ENCODE data around the gene SCFD2.

Gene SCFD2

DNA sequence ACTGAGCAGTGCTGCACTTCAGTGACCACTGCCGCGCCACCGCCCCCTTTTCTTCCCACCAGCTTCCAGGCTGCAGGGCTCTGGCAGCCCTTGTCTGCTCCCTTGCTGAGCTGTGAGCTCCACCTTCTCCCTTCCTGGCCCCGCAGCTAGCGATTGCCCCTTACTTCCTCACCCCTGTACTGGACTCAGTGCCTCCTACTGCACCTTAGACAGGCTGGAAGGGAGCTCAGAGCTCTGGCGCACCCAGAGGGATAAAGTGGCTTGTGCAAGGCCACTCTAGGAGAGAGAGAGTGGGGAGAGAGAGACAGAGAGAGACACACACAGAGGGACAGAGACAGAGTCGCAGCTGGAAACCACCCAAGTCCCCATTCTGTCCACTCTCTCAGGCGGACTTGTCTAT, 497.7 kb downstream of the SCFD2 start:
- no peak for DNase-seq

DNA sequence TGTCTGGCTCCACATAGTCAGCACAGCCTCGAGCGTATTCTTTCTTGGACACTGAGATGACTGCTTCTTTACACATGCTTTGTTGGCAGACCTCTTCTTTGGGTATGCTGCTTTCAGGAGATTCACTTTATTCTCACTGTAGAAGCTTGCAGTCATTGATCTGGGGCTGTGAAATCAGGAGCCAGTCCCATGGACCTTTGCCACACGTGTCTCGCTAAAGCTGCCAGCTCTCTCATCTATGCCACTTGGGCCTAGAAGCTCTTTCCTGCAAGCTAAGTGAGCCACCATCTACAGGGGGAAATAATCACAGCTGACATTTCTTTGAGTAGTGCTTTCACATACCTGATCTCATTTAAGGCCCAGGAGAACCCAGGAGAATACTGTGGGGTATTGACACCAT, 498.7 kb downstream of the SCFD2 start:
- no peak for DNase-seq

GRCh38 chr4:52866734-52867133, 499.1 kb downstream of the SCFD2 start:
- DNase-seq, result no peak

GRCh38 chr4:52865300-52865699, 500.6 kb downstream of the SCFD2 start:
- no peak for DNase-seq

- DNase-seq, result peak; percentile 36 to 92
Measured at GRCh38 chr4:52864793-52865192, 501.1 kb downstream of the SCFD2 start.

DNA sequence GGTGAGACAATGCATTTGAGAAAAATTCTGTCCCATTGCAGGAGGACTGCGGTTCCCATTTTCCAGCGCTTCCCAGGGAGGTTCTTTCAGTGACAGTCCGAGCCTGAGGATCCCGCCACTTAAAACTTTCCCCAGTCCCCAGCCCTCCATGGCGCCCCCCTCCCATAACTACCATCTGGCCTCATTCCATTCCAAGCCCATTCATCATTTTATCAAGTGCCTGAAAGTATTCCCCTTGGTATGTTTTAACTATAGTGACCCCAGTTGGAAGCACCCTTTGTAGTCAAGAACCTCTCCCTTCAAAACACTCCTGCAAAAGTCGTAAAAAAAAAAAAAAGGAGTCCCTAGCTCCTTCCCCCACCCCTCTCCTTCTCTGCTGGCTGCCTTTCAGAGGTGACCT, 502.5 kb downstream of the SCFD2 start:
- DNase-seq, result no peak

- peak in 1 of 2 experiments; percentile 15 for DNase-seq
Measured at GRCh38 chr4:52862639-52863161, 503.2 kb downstream of the SCFD2 start.

DNA sequence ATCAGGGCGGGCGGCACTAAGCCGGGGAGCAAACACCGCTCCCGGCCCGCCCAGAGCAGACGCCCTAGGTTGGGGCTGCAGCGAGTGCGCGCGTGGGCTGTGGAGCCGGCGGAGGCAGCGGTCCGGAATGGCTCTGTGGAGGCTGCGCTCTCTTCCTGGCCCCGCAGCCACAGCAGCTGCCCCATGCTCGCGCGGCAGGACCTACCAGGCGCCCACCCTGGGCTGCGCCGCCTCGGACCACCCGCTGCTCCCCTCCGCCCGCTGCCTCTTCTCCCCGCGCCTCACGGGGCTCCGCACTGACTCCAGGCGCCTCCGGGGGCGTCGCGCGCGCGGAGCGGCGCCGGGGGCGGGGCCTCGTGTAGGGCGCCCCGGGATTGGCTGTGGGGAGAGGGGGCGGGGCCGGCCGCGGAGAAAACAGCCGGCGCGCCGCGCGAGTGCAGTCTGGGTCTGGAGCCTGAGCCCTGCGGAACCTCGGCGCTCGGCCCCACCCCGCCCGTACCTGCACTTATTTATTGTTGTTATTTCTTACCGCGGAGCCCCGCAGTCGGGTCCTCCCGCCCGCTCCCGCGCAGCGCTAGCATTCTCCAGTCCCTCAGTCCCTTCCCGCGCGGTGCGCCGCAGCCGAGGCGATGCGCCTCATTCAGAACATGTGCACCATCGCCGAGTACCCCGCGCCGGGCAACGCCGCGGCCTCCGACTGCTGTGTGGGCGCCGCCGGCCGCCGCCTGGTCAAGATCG, 503.8 kb downstream of the SCFD2 start, which contains the start of gene RASL11B:
Gene RASL11B (plus strand): TSS at position 439 of the 738 bp plus-strand sequence. CDS start 191 bp downstream, at position 630.
- peak; percentile 78 to 81 for DNase-seq

DNA sequence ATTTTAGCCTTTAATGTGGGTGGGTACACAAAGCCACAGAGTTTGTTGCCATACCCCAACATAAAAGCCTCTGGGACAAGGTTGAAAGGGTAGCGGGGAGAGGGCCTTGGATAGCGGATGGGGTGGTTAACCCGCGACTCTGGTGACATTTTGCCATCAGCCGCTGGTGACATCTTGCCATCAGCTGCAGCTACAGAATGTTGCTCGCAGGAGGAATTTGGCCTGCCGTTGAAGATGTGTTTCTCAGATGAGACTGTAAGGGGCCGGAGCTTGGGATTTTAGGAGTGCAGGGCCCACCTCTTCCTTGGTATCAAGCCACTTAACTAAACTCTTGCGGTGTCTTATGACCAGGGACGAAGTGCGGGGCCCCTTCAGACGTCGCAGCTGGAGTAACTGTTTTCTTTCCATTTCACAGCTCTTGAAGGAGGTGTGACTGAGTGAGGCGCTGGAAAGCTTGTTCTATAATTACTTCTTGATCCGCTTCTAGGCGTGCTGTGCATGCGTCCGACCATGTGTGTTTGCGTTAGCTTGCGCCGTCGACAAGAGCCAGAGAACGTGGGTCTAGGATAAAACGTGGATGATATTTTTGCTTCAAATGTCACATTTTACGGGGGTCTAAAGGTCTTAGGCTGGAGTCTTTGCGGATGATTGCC, 504.6 kb downstream of the SCFD2 start:
- no peak for DNase-seq

DNA sequence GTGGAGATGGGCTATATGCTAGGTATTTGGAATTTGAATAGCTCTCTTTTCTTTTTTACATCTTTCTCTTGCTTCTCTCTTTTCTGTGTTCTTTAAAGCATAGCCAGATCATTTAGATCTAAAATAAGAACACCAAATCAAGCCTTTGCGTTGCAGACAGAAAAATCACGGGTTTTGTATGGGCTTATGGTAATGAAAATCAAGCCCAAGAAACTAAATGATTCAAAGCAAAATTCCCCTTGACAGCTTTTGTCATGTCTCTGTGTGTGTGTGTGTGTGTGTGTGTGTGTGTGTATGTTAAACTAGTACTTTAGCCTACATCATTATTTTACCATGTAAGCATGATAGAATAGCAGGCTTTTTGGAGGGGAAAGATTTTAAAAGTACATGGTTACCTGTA, 505.5 kb downstream of the SCFD2 start:
- DNase-seq, result no peak

- no peak for DNase-seq
Measured at GRCh38 chr4:52856801-52857200, 509.1 kb downstream of the SCFD2 start.

- DNase-seq, result no peak
Measured at GRCh38 chr4:52853351-52853750, 512.5 kb downstream of the SCFD2 start.

DNA sequence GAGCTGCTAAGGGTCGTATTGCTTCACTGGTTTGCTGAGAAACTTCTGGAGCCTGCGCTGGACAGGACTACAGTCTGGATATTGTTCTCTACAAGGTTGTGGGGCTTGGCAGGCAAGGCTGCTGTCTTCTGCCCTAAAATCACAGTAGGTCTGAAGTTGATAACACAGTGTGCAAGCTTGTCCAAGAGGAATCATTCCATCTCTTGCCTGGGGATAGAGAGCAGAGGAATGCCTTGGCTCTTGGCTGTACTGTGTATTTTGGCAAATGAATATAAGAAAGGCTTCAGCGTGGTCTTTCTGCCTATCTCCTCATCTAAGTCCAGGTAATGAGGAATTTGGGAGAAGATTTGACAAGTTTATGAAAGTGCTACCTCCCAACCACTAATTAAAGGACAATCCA, 513.1 kb downstream of the SCFD2 start:
- no peak for DNase-seq

- DNase-seq, result no peak
Measured at GRCh38 chr4:52852041-52852440, 513.8 kb downstream of the SCFD2 start.

GRCh38 chr4:52850406-52851124, 515.3 kb downstream of the SCFD2 start:
- DNase-seq, result no peak

DNA sequence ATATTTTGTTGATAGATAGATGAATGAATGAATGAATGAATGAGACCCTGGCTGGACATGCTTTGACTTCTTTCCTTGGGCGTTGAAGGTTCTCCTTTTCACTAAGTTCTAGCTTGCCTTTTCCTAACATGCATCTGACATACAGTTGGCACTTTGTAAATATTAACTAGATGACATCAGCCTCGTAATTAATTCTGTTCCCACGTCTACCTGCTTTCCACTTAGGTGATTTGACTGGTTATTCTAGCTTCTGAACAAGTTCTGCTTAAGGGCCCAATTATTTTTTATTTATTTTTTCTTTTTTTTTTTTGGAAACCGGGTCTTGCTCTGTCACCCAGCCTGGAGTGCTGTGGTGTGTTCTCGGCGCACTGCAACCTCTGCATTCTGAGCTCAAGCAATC, 517.6 kb downstream of the SCFD2 start:
- DNase-seq, result no peak

GRCh38 chr4:52846502-52846901, 519.4 kb downstream of the SCFD2 start:
- DNase-seq, result no peak

DNA sequence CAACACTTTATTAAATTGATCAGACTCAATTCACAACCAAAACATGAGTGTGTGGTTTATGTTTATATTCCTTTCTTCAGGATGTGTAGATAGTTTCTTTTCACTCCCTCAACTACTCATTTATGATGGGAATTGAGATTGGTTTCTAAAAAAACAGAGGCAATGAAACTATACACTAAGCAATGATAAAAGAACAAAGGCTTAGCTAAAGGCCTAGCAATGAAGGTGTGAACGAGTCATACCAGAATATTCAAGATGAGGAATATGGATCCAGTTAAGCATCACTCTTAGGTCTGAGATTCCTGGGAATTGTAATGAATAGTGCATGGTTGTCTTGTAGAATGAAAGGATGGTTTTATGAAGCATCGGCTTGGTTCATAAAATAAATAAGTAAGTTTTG, 521.3 kb downstream of the SCFD2 start:
- no peak for DNase-seq

GRCh38 chr4:52843958-52844357, 521.9 kb downstream of the SCFD2 start:
- DNase-seq, result no peak

GRCh38 chr4:52843351-52843750, 522.5 kb downstream of the SCFD2 start:
- DNase-seq, result no peak

DNA sequence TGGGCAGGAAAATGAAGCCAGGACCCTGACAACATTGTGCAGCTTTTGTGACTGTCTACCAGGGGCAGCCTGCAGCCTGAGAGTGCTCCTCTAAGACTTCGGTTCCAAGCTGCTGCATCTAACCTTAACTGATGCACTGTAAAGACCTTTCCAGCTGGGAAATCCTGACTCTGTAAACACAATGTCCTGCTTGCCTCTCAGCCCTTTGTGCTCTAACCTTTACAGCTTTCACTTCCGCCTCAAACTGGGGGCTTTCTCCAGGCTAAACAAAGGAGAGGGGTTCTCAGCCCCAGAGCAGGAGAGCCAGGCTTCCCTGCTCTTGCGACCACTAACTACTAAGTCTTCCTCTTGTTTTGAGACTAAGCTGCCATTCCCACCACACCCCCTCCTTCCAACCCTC, 523.1 kb downstream of the SCFD2 start:
- DNase-seq, result no peak

- DNase-seq, result no peak
Measured at GRCh38 chr4:52841682-52842456, 524.0 kb downstream of the SCFD2 start.
